ENCODE results near the gene RGS16. TPM values are rescaled to one million over a fixed set of nuclear protein-coding genes. Genes with fewer than 3 reads are reported as not detected.

Gene RGS16
- total RNA-seq, 1 experiment from 2014 or later = 6.5 TPM

DNA sequence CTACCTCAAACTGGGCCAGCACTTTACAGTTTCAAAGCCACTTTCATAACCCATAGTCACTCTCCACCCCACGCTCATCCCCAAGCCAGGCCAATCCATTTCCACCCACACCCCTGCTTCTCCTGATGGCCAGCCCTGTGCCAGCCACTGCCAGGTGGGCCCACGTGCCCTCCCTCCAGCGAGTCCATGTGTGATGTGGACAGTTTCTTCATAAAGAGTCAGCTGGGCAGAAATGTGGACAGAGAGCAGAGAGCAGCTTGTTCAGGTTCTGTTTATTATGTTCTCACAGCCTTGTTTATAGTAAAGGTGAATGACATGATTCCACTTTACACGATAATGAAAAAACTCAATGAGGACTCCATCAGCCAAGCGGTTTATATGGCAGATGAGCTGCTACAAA lies 37.4 kb upstream of the RGS16 start:
- ChIA-PET CTCF (no interaction called here), POLR2A (no interaction called here)

DNA sequence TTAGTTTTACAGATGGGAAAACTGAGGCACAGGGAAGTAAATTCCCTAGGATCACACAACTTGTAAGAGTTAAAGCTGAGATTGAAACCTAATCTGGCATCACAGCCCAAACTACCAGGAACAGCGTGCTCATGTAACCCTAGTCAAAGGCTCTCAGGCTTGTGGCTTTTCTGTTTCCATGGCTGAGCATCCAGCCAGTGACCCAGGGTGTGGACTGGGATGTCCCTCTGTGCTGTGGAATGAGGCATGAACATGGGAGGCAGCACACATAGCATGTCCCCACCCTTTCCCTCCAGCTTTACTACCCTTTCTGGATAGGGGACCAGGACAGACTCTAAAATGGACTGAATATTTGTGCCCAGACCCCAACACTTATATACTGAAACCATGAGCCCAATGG lies 35.1 kb upstream of the RGS16 start:
- ChIA-PET POLR2A (no interaction called here), CTCF (no interaction called here), RAD21 (ENCODE audit: low non-redundant PET in 1 of 2, low total read pairs in 2 of 2, uncharacterized antibody in 2 of 2, unreplicated experiment in 2 of 2) (no interaction called here)
- Histone ChIP-seq H3K4me1 (ENCODE audit: control insufficient read depth in 1 of 2, insufficient read depth in 2 of 2, low read length in 2 of 2) (peaks cover 0 to 4% of the 10 kb centered on the region in 2 experiments; a peak in 1 of 4 replicates), H3K36me3 (ENCODE audit: control insufficient read depth in 1 of 2, insufficient read depth in 2 of 2, low read length in 2 of 2) (no peaks in the 10 kb centered on the region), H3K4me2 (ENCODE audit: low read length) (no peak overlapping the region), H3K79me2 (ENCODE audit: insufficient read depth, low read length) (no peaks in the 10 kb centered on the region), H3K9me3 (ENCODE audit: control insufficient read depth in 1 of 2, insufficient read depth in 1 of 2, low read depth in 1 of 2, low read length in 2 of 2) (no peaks in the 10 kb centered on the region), H3K4me3 (replicated peaks in 1 of 2; ENCODE audit: low read depth in 1 of 2, low read length in 2 of 2) (no peak overlapping the region), H3K27me3 (ENCODE audit: insufficient read depth, low read length) (no peaks in the 10 kb centered on the region), H2AFZ (ENCODE audit: low read depth, low read length, poor library complexity, severe bottlenecking) (no peak overlapping the region), H3K9ac (ENCODE audit: low read length) (no peak overlapping the region), H3K9me2 (ENCODE audit: insufficient read depth) (no peaks in the 10 kb centered on the region), H3K27ac (ENCODE audit: low read depth, low read length) (no peak overlapping the region), H4K20me1 (ENCODE audit: insufficient read depth) (no peaks in the 10 kb centered on the region)
- no TSS peak for BruUV-seq (replicated peaks)
- ATAC-seq (no peak), DNase-seq (ENCODE audit: low read depth, low spot score) (no peak)
- no peak for TF ChIP-seq POLR2AphosphoS5 (IDR thresholded peaks at IDR 0.05; ENCODE audit: low read depth, low read length)
- no peak for TF ChIP-seq CBX3 (IDR thresholded peaks at IDR 0.05; ENCODE audit: low read depth)
- no peak for TF ChIP-seq JUND (IDR thresholded peaks at IDR 0.05)
- TF ChIP-seq ZFX (IDR thresholded peaks at IDR 0.05) = no peak
- no peak for TF ChIP-seq ELF1 (IDR thresholded peaks at IDR 0.05; ENCODE audit: borderline replicate concordance, low read depth)
- intact Hi-C loops (cut with micrococcal nuclease) = no loop called here

More for the DNA sequence above, 37.4 kb upstream of the RGS16 start:
- BruUV-seq (replicated peaks) = no TSS peak
- RAD21 ChIA-PET (ENCODE audit: low non-redundant PET in 1 of 2, low total read pairs in 2 of 2, uncharacterized antibody in 2 of 2, unreplicated experiment in 2 of 2) = no interaction called here
- no peaks in the 10 kb centered on the region for H3K79me2 ChIP-seq (ENCODE audit: insufficient read depth, low read length)
- H3K9me3 ChIP-seq (ENCODE audit: control insufficient read depth in 1 of 2, insufficient read depth in 1 of 2, low read depth in 1 of 2, low read length in 2 of 2) = no peaks in the 10 kb centered on the region
- no peak overlapping the region for H3K9ac ChIP-seq (ENCODE audit: low read length)
- TF ChIP-seq POLR2AphosphoS5 (IDR thresholded peaks at IDR 0.05; ENCODE audit: low read depth, low read length) (no peak), EZH2 (IDR thresholded peaks at IDR 0.05) (no peak), EGR1 (IDR thresholded peaks at IDR 0.05; ENCODE audit: low read depth) (no peak), ZFX (IDR thresholded peaks at IDR 0.05) (no peak), EZH2phosphoT487 (IDR thresholded peaks at IDR 0.05; ENCODE audit: borderline replicate concordance) (no peak), POLR2A (IDR thresholded peaks at IDR 0.05; ENCODE audit: borderline replicate concordance, extremely low read depth, insufficient read depth, insufficient read length) (no peak), ELF1 (IDR thresholded peaks at IDR 0.05; ENCODE audit: borderline replicate concordance, low read depth) (no peak), FOSL1 (IDR thresholded peaks at IDR 0.05; ENCODE audit: low read depth) (no peak)
- TF ChIP-seq, protein P1, sequence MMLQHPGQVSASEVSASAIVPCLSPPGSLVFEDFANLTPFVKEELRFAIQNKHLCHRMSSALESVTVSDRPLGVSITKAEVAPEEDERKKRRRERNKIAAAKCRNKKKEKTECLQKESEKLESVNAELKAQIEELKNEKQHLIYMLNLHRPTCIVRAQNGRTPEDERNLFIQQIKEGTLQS (IDR thresholded peaks at IDR 0.05) = no peak
- TF ChIP-seq, protein P2, sequence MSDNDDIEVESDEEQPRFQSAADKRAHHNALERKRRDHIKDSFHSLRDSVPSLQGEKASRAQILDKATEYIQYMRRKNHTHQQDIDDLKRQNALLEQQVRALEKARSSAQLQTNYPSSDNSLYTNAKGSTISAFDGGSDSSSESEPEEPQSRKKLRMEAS (IDR thresholded peaks at IDR 0.05) = no peak
- DNase-seq (ENCODE audit: low read depth, low spot score) (no peak), ATAC-seq (no peak)
- no peak overlapping the region for H3K27ac ChIP-seq (ENCODE audit: low read depth, low read length)
- no peaks in the 10 kb centered on the region for H4K20me1 ChIP-seq (ENCODE audit: insufficient read depth)
- H3K4me3 ChIP-seq (replicated peaks in 1 of 2; ENCODE audit: low read depth in 1 of 2, low read length in 2 of 2) = no peak overlapping the region
- H3K27me3 ChIP-seq (ENCODE audit: insufficient read depth, low read length) = no peaks in the 10 kb centered on the region
- no peak overlapping the region for H3K4me2 ChIP-seq (ENCODE audit: low read length)
- intact Hi-C loops (cut with micrococcal nuclease) = no loop called here
- no peaks in the 10 kb centered on the region for H3K9me2 ChIP-seq (ENCODE audit: insufficient read depth)
- H3K36me3 ChIP-seq (ENCODE audit: control insufficient read depth in 1 of 2, insufficient read depth in 2 of 2, low read length in 2 of 2) = no peaks in the 10 kb centered on the region
- H2AFZ ChIP-seq (ENCODE audit: low read depth, low read length, poor library complexity, severe bottlenecking) = no peak overlapping the region
- peaks cover 0 to 4% of the 10 kb centered on the region in 2 experiments; a peak in 1 of 4 replicates for H3K4me1 ChIP-seq (ENCODE audit: control insufficient read depth in 1 of 2, insufficient read depth in 2 of 2, low read length in 2 of 2)

Measured in HCT116 (cell line).